ENCODE measurements around the gene RCVRN. TPM values are rescaled to one million over a fixed set of nuclear protein-coding genes. Genes with fewer than 3 reads are reported as not detected.

The RCVRN gene
- total RNA-seq, 1 experiment from 2014 or later, result not detected

DNA sequence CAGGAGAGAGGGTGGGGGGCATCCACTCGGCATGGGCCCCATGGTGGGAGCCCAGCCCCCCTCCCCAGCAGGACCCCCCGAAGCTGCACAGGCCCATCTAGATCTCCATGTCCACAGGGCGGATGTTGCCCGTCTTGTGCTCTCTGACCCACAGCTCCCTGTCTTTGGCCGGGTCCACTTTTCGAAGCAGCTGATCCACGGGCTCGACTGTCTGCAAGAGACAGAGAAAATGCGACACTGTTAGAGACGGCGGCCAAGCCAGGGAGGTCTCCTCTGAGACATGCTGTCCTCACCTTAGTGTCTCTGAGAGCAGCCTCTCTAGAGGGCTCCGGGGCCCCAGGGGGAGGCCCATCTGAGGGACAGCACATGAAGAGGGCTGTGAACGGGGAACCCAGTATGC, 12.1 kb upstream of the RCVRN start:
- no peaks in the 10 kb centered on the region for H3K9me3 ChIP-seq (ENCODE audit: control insufficient read depth, insufficient read depth, low read depth, low read length)
- no peak overlapping the region for H3K27ac ChIP-seq (ENCODE audit: low read length)
- ATAC-seq (no peak), DNase-seq (ENCODE audit: low read depth, low spot score) (no peak)
- in situ Hi-C loops (cut with HindIII; ENCODE audit: low pct_unique_long_range_greater_than_20kb, low sequenced_read_pairs), result no loop called here
- H3K27me3 ChIP-seq (ENCODE audit: control insufficient read depth, insufficient read depth, low read length), result no peaks in the 10 kb centered on the region
- no TSS peak for BruUV-seq (replicated peaks)
- CTCF ChIA-PET, result no interaction called here
- TF ChIP-seq SIN3A (IDR thresholded peaks at IDR 0.05; ENCODE audit: borderline replicate concordance, insufficient read depth, low read depth, low read length) (no peak), TCF7L2 (IDR thresholded peaks at IDR 0.05; ENCODE audit: low read depth, low read length) (no peak), POLR2AphosphoS5 (IDR thresholded peaks at IDR 0.05; ENCODE audit: low read depth, low read length) (no peak)
- TF ChIP-seq, protein P1, sequence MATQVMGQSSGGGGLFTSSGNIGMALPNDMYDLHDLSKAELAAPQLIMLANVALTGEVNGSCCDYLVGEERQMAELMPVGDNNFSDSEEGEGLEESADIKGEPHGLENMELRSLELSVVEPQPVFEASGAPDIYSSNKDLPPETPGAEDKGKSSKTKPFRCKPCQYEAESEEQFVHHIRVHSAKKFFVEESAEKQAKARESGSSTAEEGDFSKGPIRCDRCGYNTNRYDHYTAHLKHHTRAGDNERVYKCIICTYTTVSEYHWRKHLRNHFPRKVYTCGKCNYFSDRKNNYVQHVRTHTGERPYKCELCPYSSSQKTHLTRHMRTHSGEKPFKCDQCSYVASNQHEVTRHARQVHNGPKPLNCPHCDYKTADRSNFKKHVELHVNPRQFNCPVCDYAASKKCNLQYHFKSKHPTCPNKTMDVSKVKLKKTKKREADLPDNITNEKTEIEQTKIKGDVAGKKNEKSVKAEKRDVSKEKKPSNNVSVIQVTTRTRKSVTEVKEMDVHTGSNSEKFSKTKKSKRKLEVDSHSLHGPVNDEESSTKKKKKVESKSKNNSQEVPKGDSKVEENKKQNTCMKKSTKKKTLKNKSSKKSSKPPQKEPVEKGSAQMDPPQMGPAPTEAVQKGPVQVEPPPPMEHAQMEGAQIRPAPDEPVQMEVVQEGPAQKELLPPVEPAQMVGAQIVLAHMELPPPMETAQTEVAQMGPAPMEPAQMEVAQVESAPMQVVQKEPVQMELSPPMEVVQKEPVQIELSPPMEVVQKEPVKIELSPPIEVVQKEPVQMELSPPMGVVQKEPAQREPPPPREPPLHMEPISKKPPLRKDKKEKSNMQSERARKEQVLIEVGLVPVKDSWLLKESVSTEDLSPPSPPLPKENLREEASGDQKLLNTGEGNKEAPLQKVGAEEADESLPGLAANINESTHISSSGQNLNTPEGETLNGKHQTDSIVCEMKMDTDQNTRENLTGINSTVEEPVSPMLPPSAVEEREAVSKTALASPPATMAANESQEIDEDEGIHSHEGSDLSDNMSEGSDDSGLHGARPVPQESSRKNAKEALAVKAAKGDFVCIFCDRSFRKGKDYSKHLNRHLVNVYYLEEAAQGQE (IDR thresholded peaks at IDR 0.05; ENCODE audit: insufficient read depth in 1 of 2, low read depth in 2 of 2, low read length in 1 of 2), result no peak
- TF ChIP-seq, protein P2, sequence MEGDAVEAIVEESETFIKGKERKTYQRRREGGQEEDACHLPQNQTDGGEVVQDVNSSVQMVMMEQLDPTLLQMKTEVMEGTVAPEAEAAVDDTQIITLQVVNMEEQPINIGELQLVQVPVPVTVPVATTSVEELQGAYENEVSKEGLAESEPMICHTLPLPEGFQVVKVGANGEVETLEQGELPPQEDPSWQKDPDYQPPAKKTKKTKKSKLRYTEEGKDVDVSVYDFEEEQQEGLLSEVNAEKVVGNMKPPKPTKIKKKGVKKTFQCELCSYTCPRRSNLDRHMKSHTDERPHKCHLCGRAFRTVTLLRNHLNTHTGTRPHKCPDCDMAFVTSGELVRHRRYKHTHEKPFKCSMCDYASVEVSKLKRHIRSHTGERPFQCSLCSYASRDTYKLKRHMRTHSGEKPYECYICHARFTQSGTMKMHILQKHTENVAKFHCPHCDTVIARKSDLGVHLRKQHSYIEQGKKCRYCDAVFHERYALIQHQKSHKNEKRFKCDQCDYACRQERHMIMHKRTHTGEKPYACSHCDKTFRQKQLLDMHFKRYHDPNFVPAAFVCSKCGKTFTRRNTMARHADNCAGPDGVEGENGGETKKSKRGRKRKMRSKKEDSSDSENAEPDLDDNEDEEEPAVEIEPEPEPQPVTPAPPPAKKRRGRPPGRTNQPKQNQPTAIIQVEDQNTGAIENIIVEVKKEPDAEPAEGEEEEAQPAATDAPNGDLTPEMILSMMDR (IDR thresholded peaks at IDR 0.05), result no peak
- no peaks in the 10 kb centered on the region for H3K36me3 ChIP-seq (ENCODE audit: control insufficient read depth, insufficient read depth, low read length)
- H3K4me3 ChIP-seq (ENCODE audit: low read depth in 2 of 2, low read length in 2 of 2), result no peak overlapping the region
- intact Hi-C loops (cut with micrococcal nuclease; ENCODE audit: unreplicated experiment), result no loop called here
- POLR2A ChIA-PET, result interaction anchor here (0.5 to 0.6 kb wide), 2 partner anchors 86 to 202 kb away, joined by 3 to 5 read pairs; no protein-coding TSS in a partner anchor
- no peaks in the 10 kb centered on the region for H3K4me1 ChIP-seq (ENCODE audit: control insufficient read depth, insufficient read depth, low read length)

DNA sequence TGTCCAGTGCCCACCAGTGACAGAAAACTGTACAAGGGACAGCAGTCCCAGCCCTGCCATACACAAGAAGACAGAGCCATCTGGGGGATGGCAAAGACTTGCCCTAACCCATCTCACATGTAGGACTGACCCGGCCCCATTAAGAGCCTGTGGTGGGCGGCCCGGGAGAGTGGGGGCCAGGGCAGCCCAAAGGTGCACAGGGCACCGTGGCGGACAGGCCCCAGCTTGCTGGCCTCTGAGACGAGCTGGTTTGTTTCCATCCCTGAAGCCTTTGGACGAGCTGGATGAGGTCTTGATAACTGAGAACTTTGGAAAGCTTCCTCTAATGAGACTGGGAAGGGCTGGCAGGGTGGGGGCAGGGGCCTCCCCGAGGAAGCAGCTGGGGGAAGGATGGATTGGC, 11.0 kb upstream of the RCVRN start:
- H3K4me1 ChIP-seq (ENCODE audit: control insufficient read depth, insufficient read depth, low read length), result no peaks in the 10 kb centered on the region
- H3K36me3 ChIP-seq (ENCODE audit: control insufficient read depth, insufficient read depth, low read length), result no peaks in the 10 kb centered on the region
- no peak for DNase-seq (ENCODE audit: low read depth, low spot score)
- no peaks in the 10 kb centered on the region for H3K9me3 ChIP-seq (ENCODE audit: control insufficient read depth, insufficient read depth, low read depth, low read length)
- H3K27ac ChIP-seq (ENCODE audit: low read length), result no peak overlapping the region
- no peaks in the 10 kb centered on the region for H3K27me3 ChIP-seq (ENCODE audit: control insufficient read depth, insufficient read depth, low read length)
- no peak overlapping the region for H3K4me3 ChIP-seq (ENCODE audit: low read depth in 2 of 2, low read length in 2 of 2)
- intact Hi-C loops (cut with micrococcal nuclease; ENCODE audit: unreplicated experiment), result no loop called here
- TF ChIP-seq, protein P1 (IDR thresholded peaks at IDR 0.05; ENCODE audit: insufficient read depth in 1 of 2, low read depth in 2 of 2, low read length in 1 of 2), result no peak
- TF ChIP-seq TCF7L2 (IDR thresholded peaks at IDR 0.05; ENCODE audit: low read depth, low read length) (no peak), SIN3A (IDR thresholded peaks at IDR 0.05; ENCODE audit: borderline replicate concordance, insufficient read depth, low read depth, low read length) (no peak), POLR2AphosphoS5 (IDR thresholded peaks at IDR 0.05; ENCODE audit: low read depth, low read length) (no peak)
- TF ChIP-seq, protein P2 (IDR thresholded peaks at IDR 0.05), result no peak
- in situ Hi-C loops (cut with HindIII; ENCODE audit: low pct_unique_long_range_greater_than_20kb, low sequenced_read_pairs), result no loop called here
- ChIA-PET CTCF (no interaction called here), POLR2A (no interaction called here)
- BruUV-seq (replicated peaks), result no TSS peak
- no peak for ATAC-seq

Measured in Panc1 (cell line).